Fibroblast of peridontal ligament (primary cell): Measurements from ENCODE around the gene RNASET2.

Source experiments
- DNase-seq: peaks from one replicate; pipeline ENCODE4 v3.0.0-alpha.2; 2010; ENCODE audit errors: extremely low read depth

RNASET2 gene

GRCh38 chr6:166956444-166957086, at the start of gene RNASET2:
Gene RNASET2 (minus strand): TSS chr6:166956550. CDS start chr6:166956182, 368 bp downstream.
- DNase-seq = peak; percentile 80

- no peak for DNase-seq
Observed at GRCh38 chr6:167005350-167006159, 49.2 kb upstream of the RNASET2 start.

GRCh38 chr6:167000759-167001158, 44.4 kb upstream of the RNASET2 start:
- no peak for DNase-seq

- no peak for DNase-seq
Observed at GRCh38 chr6:166999884-167000253, 43.5 kb upstream of the RNASET2 start.

GRCh38 chr6:166999145-166999883, 43.0 kb upstream of the RNASET2 start, which contains the start of gene CEP43:
Gene CEP43 (plus strand): TSS chr6:166999397. CDS start chr6:166999413, 16 bp downstream.
- peak; percentile 93 for DNase-seq

- no peak for DNase-seq
Observed at GRCh38 chr6:166998256-166999144, 42.1 kb upstream of the RNASET2 start.

- DNase-seq = peak; percentile 60
Observed at GRCh38 chr6:166997768-166998255, 41.5 kb upstream of the RNASET2 start.

- no peak for DNase-seq
Observed at GRCh38 chr6:166997348-166997747, 41.0 kb upstream of the RNASET2 start.

GRCh38 chr6:166996406-166996805, 40.1 kb upstream of the RNASET2 start:
- DNase-seq = no peak

- peak; percentile 69 for DNase-seq
Observed at GRCh38 chr6:166989427-166990032, 33.2 kb upstream of the RNASET2 start.

- no peak for DNase-seq
Observed at GRCh38 chr6:166988674-166989201, 32.4 kb upstream of the RNASET2 start.

GRCh38 chr6:166987930-166988329, 31.6 kb upstream of the RNASET2 start:
- DNase-seq = no peak

- no peak for DNase-seq
Observed at GRCh38 chr6:166987448-166987847, 31.1 kb upstream of the RNASET2 start.

GRCh38 chr6:166980738-166981137, 24.4 kb upstream of the RNASET2 start:
- no peak for DNase-seq

- DNase-seq = peak; percentile 80
Observed at GRCh38 chr6:166977621-166978525, 21.5 kb upstream of the RNASET2 start.

- DNase-seq = no peak
Observed at GRCh38 chr6:166976636-166977035, 20.3 kb upstream of the RNASET2 start.

GRCh38 chr6:166972101-166972500, 15.8 kb upstream of the RNASET2 start:
- DNase-seq = no peak

- DNase-seq = no peak
Observed at GRCh38 chr6:166971271-166971670, 14.9 kb upstream of the RNASET2 start.

GRCh38 chr6:166970776-166971175, 14.4 kb upstream of the RNASET2 start:
- DNase-seq = no peak
